ENCODE data around the gene GJB2.

Gene GJB2

GRCh38 chr13:20227730-20228129 lies 35.0 kb upstream of the GJB2 start:
- H3K36me3 ChIP-seq (ENCODE audit: low read length) = no peaks in the 10 kb centered on the region
- H3K79me2 ChIP-seq (ENCODE audit: insufficient read depth, low read length) = no peaks in the 10 kb centered on the region
- H3K27ac ChIP-seq (ENCODE audit: low read depth, low read length) = no peak overlapping the region
- H4K20me1 ChIP-seq (ENCODE audit: low read depth, low read length) = no peaks in the 10 kb centered on the region
- H3K4me3 ChIP-seq (ENCODE audit: insufficient read depth, low read length, poor library complexity, severe bottlenecking) = no peak overlapping the region
- no peaks in the 10 kb centered on the region for H3F3A ChIP-seq (ENCODE audit: insufficient read depth)
- H3K4me2 ChIP-seq (ENCODE audit: low read depth, low read length, poor library complexity, severe bottlenecking) = no peak overlapping the region
- H3K9ac ChIP-seq (ENCODE audit: low read length) = no peak overlapping the region
- TF ChIP-seq EZH2phosphoT487 (conservative IDR thresholded peaks at IDR 0.05; ENCODE audit: low read length) (no peak), CTCF (IDR thresholded peaks at IDR 0.05; ENCODE audit: insufficient read depth, low read length, poor library complexity, severe bottlenecking) (no peak)
- no peak overlapping the region for H2AFZ ChIP-seq (ENCODE audit: low read depth, low read length, severe bottlenecking)
- no peaks in the 10 kb centered on the region for H3K9me3 ChIP-seq (ENCODE audit: insufficient read depth, low read length)
- H3K9me2 ChIP-seq (replicated peaks; ENCODE audit: insufficient read depth, low read length) = no peaks in the 10 kb centered on the region
- H3K27me3 ChIP-seq (ENCODE audit: low read length) = no peaks in the 10 kb centered on the region

- Histone ChIP-seq H3K36me3 (ENCODE audit: low read length) (no peaks in the 10 kb centered on the region), H3K9me3 (ENCODE audit: insufficient read depth, low read length) (no peaks in the 10 kb centered on the region), H3K79me2 (ENCODE audit: insufficient read depth, low read length) (no peaks in the 10 kb centered on the region), H3F3A (ENCODE audit: insufficient read depth) (no peaks in the 10 kb centered on the region), H3K27ac (ENCODE audit: low read depth, low read length) (no peak overlapping the region), H3K4me3 (ENCODE audit: insufficient read depth, low read length, poor library complexity, severe bottlenecking) (no peak overlapping the region), H4K20me1 (ENCODE audit: low read depth, low read length) (no peaks in the 10 kb centered on the region), H3K9me2 (replicated peaks; ENCODE audit: insufficient read depth, low read length) (no peaks in the 10 kb centered on the region), H3K27me3 (ENCODE audit: low read length) (no peaks in the 10 kb centered on the region), H2AFZ (ENCODE audit: low read depth, low read length, severe bottlenecking) (no peak overlapping the region), H3K4me2 (ENCODE audit: low read depth, low read length, poor library complexity, severe bottlenecking) (no peak overlapping the region), H3K9ac (ENCODE audit: low read length) (no peak overlapping the region)
- no peak for TF ChIP-seq CTCF (IDR thresholded peaks at IDR 0.05; ENCODE audit: insufficient read depth, low read length, poor library complexity, severe bottlenecking)
- TF ChIP-seq EZH2phosphoT487 (conservative IDR thresholded peaks at IDR 0.05; ENCODE audit: low read length) = no peak
Observed at GRCh38 chr13:20227288-20227687, 34.5 kb upstream of the GJB2 start.

- TF ChIP-seq EZH2phosphoT487 (conservative IDR thresholded peaks at IDR 0.05; ENCODE audit: low read length) = no peak
- no peak for TF ChIP-seq CTCF (IDR thresholded peaks at IDR 0.05; ENCODE audit: insufficient read depth, low read length, poor library complexity, severe bottlenecking)
- H2AFZ ChIP-seq (ENCODE audit: low read depth, low read length, severe bottlenecking) = no peak overlapping the region
- no peaks in the 10 kb centered on the region for H3K9me2 ChIP-seq (replicated peaks; ENCODE audit: insufficient read depth, low read length)
Observed at GRCh38 chr13:20222553-20222952, 29.8 kb upstream of the GJB2 start.

More at GRCh38 chr13:20222553-20222952, 29.8 kb upstream of the GJB2 start:
- Histone ChIP-seq H3K27me3 (ENCODE audit: low read length) (no peaks in the 10 kb centered on the region), H3F3A (ENCODE audit: insufficient read depth) (no peaks in the 10 kb centered on the region), H3K4me3 (ENCODE audit: insufficient read depth, low read length, poor library complexity, severe bottlenecking) (no peak overlapping the region), H3K36me3 (ENCODE audit: low read length) (no peaks in the 10 kb centered on the region), H3K27ac (ENCODE audit: low read depth, low read length) (no peak overlapping the region), H3K9ac (ENCODE audit: low read length) (no peak overlapping the region), H3K79me2 (ENCODE audit: insufficient read depth, low read length) (no peaks in the 10 kb centered on the region), H3K4me2 (ENCODE audit: low read depth, low read length, poor library complexity, severe bottlenecking) (no peak overlapping the region), H4K20me1 (ENCODE audit: low read depth, low read length) (no peaks in the 10 kb centered on the region), H3K9me3 (ENCODE audit: insufficient read depth, low read length) (no peaks in the 10 kb centered on the region)

All from SU-DHL-6 (cell line).